HFFc6 (cell line): ENCODE data around the gene CRYAA. TPM values are rescaled to one million over a fixed set of nuclear protein-coding genes. Genes with fewer than 3 reads are reported as not detected.

Source experiments
- DNase-seq: peaks from one replicate; pipeline ENCODE4 v3.0.0-alpha.2; 2018
- H3K27ac Mint-ChIP-seq: 2 replicates; pipeline ENCODE4 v1.8.0; 2020; ENCODE audit warnings: mild to moderate bottlenecking, mixed read lengths
- H3K27me3 Mint-ChIP-seq: 2 replicates; pipeline ENCODE4 v1.8.0; 2021; ENCODE audit warnings: mild to moderate bottlenecking, moderate library complexity, mixed read lengths; ENCODE audit not compliant: insufficient read depth
- H3K36me3 Mint-ChIP-seq: 2 replicates; pipeline ENCODE4 v1.8.0; 2021; ENCODE audit warnings: low read depth, mixed read lengths
- H3K4me1 Mint-ChIP-seq: 2 replicates; pipeline ENCODE4 v1.8.0; 2020; ENCODE audit warnings: low read depth, mixed read lengths
- H3K4me3 Mint-ChIP-seq: 2 replicates; pipeline ENCODE4 v1.8.0; 2020; ENCODE audit warnings: mild to moderate bottlenecking, moderate library complexity, mixed read lengths
- H3K9me3 Mint-ChIP-seq: 2 replicates; pipeline ENCODE4 v1.8.0; 2020; ENCODE audit warnings: mild to moderate bottlenecking, mixed read lengths
- CTCF ChIP-seq: fragments of 200-600 bp; sonication (generic); IDR thresholded peaks from 2 replicates; pipeline ENCODE4 v1.5.0; 2021; ENCODE audit warnings: antibody characterized with exemption, mild to moderate bottlenecking
- total RNA-seq, 6 experiments: library from RNA; stranded (reverse); fragmentation: NEBNext Ultra II Directional; extraction: Animal tissue kit (Norgen Biotek cat#: 25700); gene quantifications; 2 replicates in 1 of 6; 3 replicates in 5 of 6; pipeline ENCODE4 v1.2.3, GENCODE V29; 2021

The CRYAA gene
- total RNA-seq, 6 experiments from 2014 or later, result not detected

- no peak for TF ChIP-seq CTCF
- Mint-ChIP-seq H3K36me3 (peaks cover 6% of the 10 kb centered on the region; the same call in 1 of the 2 replicates), H3K27me3 (peaks cover 29% of the 10 kb centered on the region), H3K4me1 (no peaks in the 10 kb centered on the region), H3K27ac (no peak overlapping the region), H3K9me3 (peaks cover 31% of the 10 kb centered on the region), H3K4me3 (no peak overlapping the region)
- no peak for DNase-seq
Observed at GRCh38 chr21:43201491-43201890, 32.7 kb downstream of the CRYAA start.

GRCh38 chr21:43203591-43203990 is 34.8 kb downstream of the CRYAA start:
- TF ChIP-seq CTCF, result no peak
- H3K27me3 Mint-ChIP-seq, result peaks cover 32% of the 10 kb centered on the region
- H3K36me3 Mint-ChIP-seq, result peaks cover 6% of the 10 kb centered on the region; the same call in 1 of the 2 replicates
- no peak overlapping the region for H3K4me3 Mint-ChIP-seq
- no peaks in the 10 kb centered on the region for H3K4me1 Mint-ChIP-seq
- H3K27ac Mint-ChIP-seq, result no peak overlapping the region
- DNase-seq, result no peak
- peaks cover 26% of the 10 kb centered on the region for H3K9me3 Mint-ChIP-seq

GRCh38 chr21:43204638-43205037 is 35.8 kb downstream of the CRYAA start:
- H3K27me3 Mint-ChIP-seq, result peaks cover 32% of the 10 kb centered on the region
- H3K27ac Mint-ChIP-seq, result no peak overlapping the region
- peaks cover 6% of the 10 kb centered on the region; the same call in 1 of the 2 replicates for H3K36me3 Mint-ChIP-seq
- no peak for DNase-seq
- TF ChIP-seq CTCF, result no peak
- H3K9me3 Mint-ChIP-seq, result peaks cover 25% of the 10 kb centered on the region
- H3K4me1 Mint-ChIP-seq, result no peaks in the 10 kb centered on the region
- no peak overlapping the region for H3K4me3 Mint-ChIP-seq

- H3K4me3 Mint-ChIP-seq, result no peak overlapping the region
- no peaks in the 10 kb centered on the region for H3K4me1 Mint-ChIP-seq
- H3K9me3 Mint-ChIP-seq, result peaks cover 18% of the 10 kb centered on the region
- H3K36me3 Mint-ChIP-seq, result peaks cover 6% of the 10 kb centered on the region; the same call in 1 of the 2 replicates
- H3K27ac Mint-ChIP-seq, result no peak overlapping the region
- TF ChIP-seq CTCF, result no peak
- no peak for DNase-seq
- H3K27me3 Mint-ChIP-seq, result peaks cover 36% of the 10 kb centered on the region
Observed at GRCh38 chr21:43206231-43207042, 37.6 kb downstream of the CRYAA start.

GRCh38 chr21:43207043-43207315 is 38.2 kb downstream of the CRYAA start:
- Mint-ChIP-seq H3K27me3 (peaks cover 36% of the 10 kb centered on the region), H3K27ac (no peak overlapping the region), H3K36me3 (peaks cover 1% of the 10 kb centered on the region; the same call in 1 of the 2 replicates), H3K4me3 (no peak overlapping the region), H3K4me1 (no peaks in the 10 kb centered on the region), H3K9me3 (peaks cover 12% of the 10 kb centered on the region)
- TF ChIP-seq CTCF, result no peak
- no peak for DNase-seq
